ENCODE data around the gene FILIP1L. TPM values are rescaled to one million over a fixed set of nuclear protein-coding genes. Genes with fewer than 3 reads are reported as not detected.

Gene FILIP1L
- total and polyA plus RNA-seq, 2 of the 13 experiments (the other 11 are each of a cell fraction or from before 2014, with no cell fraction given): 8.1 to 187 TPM

DNA sequence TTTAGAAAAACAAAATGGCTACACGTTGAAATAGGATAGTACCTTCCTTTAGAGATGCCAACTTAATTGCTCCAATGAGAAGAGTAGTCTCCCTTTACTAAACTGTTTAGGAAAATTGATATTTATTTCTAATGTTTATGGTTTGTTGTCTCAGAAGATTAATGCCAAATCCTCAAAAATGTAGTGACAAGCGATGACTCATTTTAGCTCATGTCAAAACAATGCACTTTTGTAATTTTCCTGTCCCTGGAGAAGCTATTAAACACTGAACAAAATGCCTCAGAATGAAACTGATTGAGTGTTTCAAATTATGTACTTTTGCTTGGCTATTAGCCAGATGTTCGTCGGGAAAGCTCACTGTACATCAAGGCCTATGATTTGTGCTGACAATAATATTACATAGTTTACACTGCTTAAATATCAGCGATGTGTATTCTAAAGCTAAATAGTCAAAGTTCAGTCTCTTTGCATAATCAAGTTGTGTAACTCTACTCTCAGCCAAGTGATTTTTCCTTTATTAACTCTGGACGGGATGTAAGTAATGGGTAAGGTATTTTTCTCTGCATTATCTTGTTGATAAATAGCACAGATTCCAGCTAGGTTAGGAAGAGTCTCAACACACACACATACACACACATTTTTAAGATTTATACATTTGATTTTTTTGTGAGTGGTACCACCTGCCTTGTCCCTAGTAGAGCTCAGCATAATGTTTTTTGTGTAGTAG, 212.9 kb downstream of the FILIP1L start (continued):
- TF ChIP-seq, protein P1, sequence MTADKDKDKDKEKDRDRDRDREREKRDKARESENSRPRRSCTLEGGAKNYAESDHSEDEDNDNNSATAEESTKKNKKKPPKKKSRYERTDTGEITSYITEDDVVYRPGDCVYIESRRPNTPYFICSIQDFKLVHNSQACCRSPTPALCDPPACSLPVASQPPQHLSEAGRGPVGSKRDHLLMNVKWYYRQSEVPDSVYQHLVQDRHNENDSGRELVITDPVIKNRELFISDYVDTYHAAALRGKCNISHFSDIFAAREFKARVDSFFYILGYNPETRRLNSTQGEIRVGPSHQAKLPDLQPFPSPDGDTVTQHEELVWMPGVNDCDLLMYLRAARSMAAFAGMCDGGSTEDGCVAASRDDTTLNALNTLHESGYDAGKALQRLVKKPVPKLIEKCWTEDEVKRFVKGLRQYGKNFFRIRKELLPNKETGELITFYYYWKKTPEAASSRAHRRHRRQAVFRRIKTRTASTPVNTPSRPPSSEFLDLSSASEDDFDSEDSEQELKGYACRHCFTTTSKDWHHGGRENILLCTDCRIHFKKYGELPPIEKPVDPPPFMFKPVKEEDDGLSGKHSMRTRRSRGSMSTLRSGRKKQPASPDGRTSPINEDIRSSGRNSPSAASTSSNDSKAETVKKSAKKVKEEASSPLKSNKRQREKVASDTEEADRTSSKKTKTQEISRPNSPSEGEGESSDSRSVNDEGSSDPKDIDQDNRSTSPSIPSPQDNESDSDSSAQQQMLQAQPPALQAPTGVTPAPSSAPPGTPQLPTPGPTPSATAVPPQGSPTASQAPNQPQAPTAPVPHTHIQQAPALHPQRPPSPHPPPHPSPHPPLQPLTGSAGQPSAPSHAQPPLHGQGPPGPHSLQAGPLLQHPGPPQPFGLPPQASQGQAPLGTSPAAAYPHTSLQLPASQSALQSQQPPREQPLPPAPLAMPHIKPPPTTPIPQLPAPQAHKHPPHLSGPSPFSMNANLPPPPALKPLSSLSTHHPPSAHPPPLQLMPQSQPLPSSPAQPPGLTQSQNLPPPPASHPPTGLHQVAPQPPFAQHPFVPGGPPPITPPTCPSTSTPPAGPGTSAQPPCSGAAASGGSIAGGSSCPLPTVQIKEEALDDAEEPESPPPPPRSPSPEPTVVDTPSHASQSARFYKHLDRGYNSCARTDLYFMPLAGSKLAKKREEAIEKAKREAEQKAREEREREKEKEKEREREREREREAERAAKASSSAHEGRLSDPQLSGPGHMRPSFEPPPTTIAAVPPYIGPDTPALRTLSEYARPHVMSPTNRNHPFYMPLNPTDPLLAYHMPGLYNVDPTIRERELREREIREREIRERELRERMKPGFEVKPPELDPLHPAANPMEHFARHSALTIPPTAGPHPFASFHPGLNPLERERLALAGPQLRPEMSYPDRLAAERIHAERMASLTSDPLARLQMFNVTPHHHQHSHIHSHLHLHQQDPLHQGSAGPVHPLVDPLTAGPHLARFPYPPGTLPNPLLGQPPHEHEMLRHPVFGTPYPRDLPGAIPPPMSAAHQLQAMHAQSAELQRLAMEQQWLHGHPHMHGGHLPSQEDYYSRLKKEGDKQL (CRISPR knock-in tag; IDR thresholded peaks at IDR 0.05; ENCODE audit: low read depth): peak; percentile 64; the same call in 1 of the 2 replicates
- TF ChIP-seq, protein P2, sequence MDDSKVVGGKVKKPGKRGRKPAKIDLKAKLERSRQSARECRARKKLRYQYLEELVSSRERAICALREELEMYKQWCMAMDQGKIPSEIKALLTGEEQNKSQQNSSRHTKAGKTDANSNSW (CRISPR knock-in tag; IDR thresholded peaks at IDR 0.05; ENCODE audit: borderline replicate concordance): no peak
- no peak for TF ChIP-seq ZNF17 (CRISPR knock-in tag; IDR thresholded peaks at IDR 0.05)
- TF ChIP-seq, protein P3, sequence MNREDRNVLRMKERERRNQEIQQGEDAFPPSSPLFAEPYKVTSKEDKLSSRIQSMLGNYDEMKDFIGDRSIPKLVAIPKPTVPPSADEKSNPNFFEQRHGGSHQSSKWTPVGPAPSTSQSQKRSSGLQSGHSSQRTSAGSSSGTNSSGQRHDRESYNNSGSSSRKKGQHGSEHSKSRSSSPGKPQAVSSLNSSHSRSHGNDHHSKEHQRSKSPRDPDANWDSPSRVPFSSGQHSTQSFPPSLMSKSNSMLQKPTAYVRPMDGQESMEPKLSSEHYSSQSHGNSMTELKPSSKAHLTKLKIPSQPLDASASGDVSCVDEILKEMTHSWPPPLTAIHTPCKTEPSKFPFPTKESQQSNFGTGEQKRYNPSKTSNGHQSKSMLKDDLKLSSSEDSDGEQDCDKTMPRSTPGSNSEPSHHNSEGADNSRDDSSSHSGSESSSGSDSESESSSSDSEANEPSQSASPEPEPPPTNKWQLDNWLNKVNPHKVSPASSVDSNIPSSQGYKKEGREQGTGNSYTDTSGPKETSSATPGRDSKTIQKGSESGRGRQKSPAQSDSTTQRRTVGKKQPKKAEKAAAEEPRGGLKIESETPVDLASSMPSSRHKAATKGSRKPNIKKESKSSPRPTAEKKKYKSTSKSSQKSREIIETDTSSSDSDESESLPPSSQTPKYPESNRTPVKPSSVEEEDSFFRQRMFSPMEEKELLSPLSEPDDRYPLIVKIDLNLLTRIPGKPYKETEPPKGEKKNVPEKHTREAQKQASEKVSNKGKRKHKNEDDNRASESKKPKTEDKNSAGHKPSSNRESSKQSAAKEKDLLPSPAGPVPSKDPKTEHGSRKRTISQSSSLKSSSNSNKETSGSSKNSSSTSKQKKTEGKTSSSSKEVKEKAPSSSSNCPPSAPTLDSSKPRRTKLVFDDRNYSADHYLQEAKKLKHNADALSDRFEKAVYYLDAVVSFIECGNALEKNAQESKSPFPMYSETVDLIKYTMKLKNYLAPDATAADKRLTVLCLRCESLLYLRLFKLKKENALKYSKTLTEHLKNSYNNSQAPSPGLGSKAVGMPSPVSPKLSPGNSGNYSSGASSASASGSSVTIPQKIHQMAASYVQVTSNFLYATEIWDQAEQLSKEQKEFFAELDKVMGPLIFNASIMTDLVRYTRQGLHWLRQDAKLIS (CRISPR knock-in tag; IDR thresholded peaks at IDR 0.05): no peak
- no peak for TF ChIP-seq ZNF484 (CRISPR knock-in tag; IDR thresholded peaks at IDR 0.05; ENCODE audit: borderline replicate concordance, low read depth)
- TF ChIP-seq HDAC1 (CRISPR knock-in tag; IDR thresholded peaks at IDR 0.05): 0 out of 2 replicates have a peak, but pooled peaks have one; percentile 25
- no peak for TF ChIP-seq RBFOX2 (IDR thresholded peaks at IDR 0.05; ENCODE audit: low read depth, low read length)
- no peak for TF ChIP-seq RORA (CRISPR knock-in tag; IDR thresholded peaks at IDR 0.05)
- no peak for TF ChIP-seq ZNF556 (CRISPR knock-in tag; IDR thresholded peaks at IDR 0.05; ENCODE audit: borderline replicate concordance)
- TF ChIP-seq, protein P4, sequence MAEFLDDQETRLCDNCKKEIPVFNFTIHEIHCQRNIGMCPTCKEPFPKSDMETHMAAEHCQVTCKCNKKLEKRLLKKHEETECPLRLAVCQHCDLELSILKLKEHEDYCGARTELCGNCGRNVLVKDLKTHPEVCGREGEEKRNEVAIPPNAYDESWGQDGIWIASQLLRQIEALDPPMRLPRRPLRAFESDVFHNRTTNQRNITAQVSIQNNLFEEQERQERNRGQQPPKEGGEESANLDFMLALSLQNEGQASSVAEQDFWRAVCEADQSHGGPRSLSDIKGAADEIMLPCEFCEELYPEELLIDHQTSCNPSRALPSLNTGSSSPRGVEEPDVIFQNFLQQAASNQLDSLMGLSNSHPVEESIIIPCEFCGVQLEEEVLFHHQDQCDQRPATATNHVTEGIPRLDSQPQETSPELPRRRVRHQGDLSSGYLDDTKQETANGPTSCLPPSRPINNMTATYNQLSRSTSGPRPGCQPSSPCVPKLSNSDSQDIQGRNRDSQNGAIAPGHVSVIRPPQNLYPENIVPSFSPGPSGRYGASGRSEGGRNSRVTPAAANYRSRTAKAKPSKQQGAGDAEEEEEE (CRISPR knock-in tag; IDR thresholded peaks at IDR 0.05; ENCODE audit: borderline replicate concordance): no peak
- no peak for TF ChIP-seq KMT2B (CRISPR knock-in tag; IDR thresholded peaks at IDR 0.05)
- TF ChIP-seq, protein P5, sequence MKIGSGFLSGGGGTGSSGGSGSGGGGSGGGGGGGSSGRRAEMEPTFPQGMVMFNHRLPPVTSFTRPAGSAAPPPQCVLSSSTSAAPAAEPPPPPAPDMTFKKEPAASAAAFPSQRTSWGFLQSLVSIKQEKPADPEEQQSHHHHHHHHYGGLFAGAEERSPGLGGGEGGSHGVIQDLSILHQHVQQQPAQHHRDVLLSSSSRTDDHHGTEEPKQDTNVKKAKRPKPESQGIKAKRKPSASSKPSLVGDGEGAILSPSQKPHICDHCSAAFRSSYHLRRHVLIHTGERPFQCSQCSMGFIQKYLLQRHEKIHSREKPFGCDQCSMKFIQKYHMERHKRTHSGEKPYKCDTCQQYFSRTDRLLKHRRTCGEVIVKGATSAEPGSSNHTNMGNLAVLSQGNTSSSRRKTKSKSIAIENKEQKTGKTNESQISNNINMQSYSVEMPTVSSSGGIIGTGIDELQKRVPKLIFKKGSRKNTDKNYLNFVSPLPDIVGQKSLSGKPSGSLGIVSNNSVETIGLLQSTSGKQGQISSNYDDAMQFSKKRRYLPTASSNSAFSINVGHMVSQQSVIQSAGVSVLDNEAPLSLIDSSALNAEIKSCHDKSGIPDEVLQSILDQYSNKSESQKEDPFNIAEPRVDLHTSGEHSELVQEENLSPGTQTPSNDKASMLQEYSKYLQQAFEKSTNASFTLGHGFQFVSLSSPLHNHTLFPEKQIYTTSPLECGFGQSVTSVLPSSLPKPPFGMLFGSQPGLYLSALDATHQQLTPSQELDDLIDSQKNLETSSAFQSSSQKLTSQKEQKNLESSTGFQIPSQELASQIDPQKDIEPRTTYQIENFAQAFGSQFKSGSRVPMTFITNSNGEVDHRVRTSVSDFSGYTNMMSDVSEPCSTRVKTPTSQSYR (CRISPR knock-in tag; IDR thresholded peaks at IDR 0.05; ENCODE audit: borderline replicate concordance): peak; percentile 34; the same call in 1 of the 2 replicates
- peak; percentile 73 for TF ChIP-seq RCOR2 (CRISPR knock-in tag; IDR thresholded peaks at IDR 0.05)
- no peak for TF ChIP-seq DNMT3B (CRISPR knock-in tag; conservative IDR thresholded peaks at IDR 0.05)

Data from HepG2 (cell line).